HepG2 (cell line): ENCODE data around the gene ABCF1.

Source experiments
- CHD4 ChIP-seq: fragments of 200-600 bp; sonication (generic); IDR thresholded peaks from 2 replicates; pipeline ENCODE4 v1.7.0; 2017; ENCODE audit warnings: mild to moderate bottlenecking, low read length, borderline replicate concordance
- HMG20A ChIP-seq: IDR thresholded peaks from 2 replicates; pipeline ENCODE4 v1.6.1; 2016; ENCODE audit warnings: borderline replicate concordance
- MXI1 ChIP-seq: IDR thresholded peaks from 3 replicates; pipeline ENCODE4 v1.6.1; 2012; ENCODE audit warnings: low read depth, low read length, inconsistent platforms, borderline replicate concordance
- NCOA1 ChIP-seq: sonication (generic); formaldehyde crosslinking; IDR thresholded peaks from 2 replicates; pipeline ENCODE4 v1.9.0; 2021; ENCODE audit warnings: missing genetic modification reagents
- SMAD3 ChIP-seq: sonication (generic); formaldehyde crosslinking; IDR thresholded peaks from 2 replicates; pipeline ENCODE4 v1.4.0; 2020; ENCODE audit warnings: missing genetic modification reagents
- SP1 ChIP-seq, 2 experiments: fragments of 450-650 bp in 1 of 2; sonication (generic) in 1 of 2; formaldehyde crosslinking in 1 of 2; IDR thresholded peaks; 2 replicates each; pipeline versions ENCODE4 v1.4.0 to v1.6.1; 2016 to 2020; ENCODE audit warnings: missing genetic modification reagents in 1 of 2
- SP2 ChIP-seq: sonication (generic); formaldehyde crosslinking; IDR thresholded peaks from 2 replicates; pipeline ENCODE4 v1.5.1; 2020; ENCODE audit warnings: mild to moderate bottlenecking, missing genetic modification reagents
- TAF1 ChIP-seq: sonication (generic); formaldehyde crosslinking; IDR thresholded peaks from 2 replicates; pipeline ENCODE4 v1.4.0; 2020; ENCODE audit warnings: missing genetic modification reagents
- ZNF10 ChIP-seq: sonication (generic); formaldehyde crosslinking; IDR thresholded peaks from 2 replicates; pipeline ENCODE4 v1.4.0; 2020; ENCODE audit warnings: mild to moderate bottlenecking, low read depth, missing genetic modification reagents, borderline replicate concordance
- ZNF232 ChIP-seq: sonication (generic); formaldehyde crosslinking; IDR thresholded peaks from 2 replicates; pipeline ENCODE4 v1.4.0; 2020; ENCODE audit warnings: missing genetic modification reagents, borderline replicate concordance
- ZNF629 ChIP-seq: sonication (generic); formaldehyde crosslinking; conservative IDR thresholded peaks from 2 replicates; pipeline ENCODE4 v1.5.0; 2020; ENCODE audit warnings: missing genetic modification reagents
- TF ChIP-seq, protein P1 (sequence below): sonication (generic); formaldehyde crosslinking; IDR thresholded peaks from 2 replicates; pipeline ENCODE4 v1.5.0; 2020; ENCODE audit warnings: mild to moderate bottlenecking, missing genetic modification reagents, moderate library complexity
- TF ChIP-seq, protein P2 (sequence below): sonication (generic); formaldehyde crosslinking; IDR thresholded peaks from 2 replicates; pipeline ENCODE4 v1.4.0; 2020; ENCODE audit warnings: mild to moderate bottlenecking, missing genetic modification reagents

GRCh38 chr6:30568245-30568644 lies 3.0 kb upstream of the ABCF1 start:
- TF ChIP-seq HMG20A (CRISPR knock-in tag) (no peak), MXI1 (no peak), TAF1 (CRISPR knock-in tag) (no peak), ZNF10 (CRISPR knock-in tag) (no peak), ZNF629 (CRISPR knock-in tag) (no peak), SP2 (CRISPR knock-in tag) (no peak), NCOA1 (CRISPR knock-in tag) (no peak), ZNF232 (no peak), SMAD3 (CRISPR knock-in tag) (no peak), SP1 (IDR thresholded peaks at IDR 0.05) (no peak), SP1 (CRISPR knock-in tag; IDR thresholded peaks at IDR 0.05) (no peak), CHD4 (no peak)
- TF ChIP-seq, protein P1, sequence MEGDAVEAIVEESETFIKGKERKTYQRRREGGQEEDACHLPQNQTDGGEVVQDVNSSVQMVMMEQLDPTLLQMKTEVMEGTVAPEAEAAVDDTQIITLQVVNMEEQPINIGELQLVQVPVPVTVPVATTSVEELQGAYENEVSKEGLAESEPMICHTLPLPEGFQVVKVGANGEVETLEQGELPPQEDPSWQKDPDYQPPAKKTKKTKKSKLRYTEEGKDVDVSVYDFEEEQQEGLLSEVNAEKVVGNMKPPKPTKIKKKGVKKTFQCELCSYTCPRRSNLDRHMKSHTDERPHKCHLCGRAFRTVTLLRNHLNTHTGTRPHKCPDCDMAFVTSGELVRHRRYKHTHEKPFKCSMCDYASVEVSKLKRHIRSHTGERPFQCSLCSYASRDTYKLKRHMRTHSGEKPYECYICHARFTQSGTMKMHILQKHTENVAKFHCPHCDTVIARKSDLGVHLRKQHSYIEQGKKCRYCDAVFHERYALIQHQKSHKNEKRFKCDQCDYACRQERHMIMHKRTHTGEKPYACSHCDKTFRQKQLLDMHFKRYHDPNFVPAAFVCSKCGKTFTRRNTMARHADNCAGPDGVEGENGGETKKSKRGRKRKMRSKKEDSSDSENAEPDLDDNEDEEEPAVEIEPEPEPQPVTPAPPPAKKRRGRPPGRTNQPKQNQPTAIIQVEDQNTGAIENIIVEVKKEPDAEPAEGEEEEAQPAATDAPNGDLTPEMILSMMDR (CRISPR knock-in tag), result no peak
- TF ChIP-seq, protein P2, sequence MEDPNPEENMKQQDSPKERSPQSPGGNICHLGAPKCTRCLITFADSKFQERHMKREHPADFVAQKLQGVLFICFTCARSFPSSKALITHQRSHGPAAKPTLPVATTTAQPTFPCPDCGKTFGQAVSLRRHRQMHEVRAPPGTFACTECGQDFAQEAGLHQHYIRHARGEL (CRISPR knock-in tag), result no peak
